NCI-H748 treated with DMSO at 0.1 percent for 48 hours (cell line): Measurements from ENCODE around the gene ACSF2.
"Not testable (repeated sequence)": the region's sequence is repeated elsewhere in the genome, so short reads cannot be mapped to it uniquely, and the experiment has no call there.

Source experiments
- DNase-seq: peaks from one replicate; lab custom pipeline; 2025; lab: John Stamatoyannopoulos, UW

The ACSF2 gene

GRCh38 chr17:50425682-50426471 lies at the start of gene ACSF2:
TSS of gene ACSF2 (plus strand) at chr17:50426218. CDS start at chr17:50426262, 44 bp downstream.
- DNase-seq, result no peak

GRCh38 chr17:50379351-50380132 lies 46.5 kb upstream of the ACSF2 start:
- DNase-seq, result no peak

- DNase-seq, result no peak
Measured at GRCh38 chr17:50380369-50381259, 45.4 kb upstream of the ACSF2 start.

- DNase-seq, result no peak
Measured at GRCh38 chr17:50381260-50381815, 44.7 kb upstream of the ACSF2 start.

GRCh38 chr17:50381920-50382319 lies 44.1 kb upstream of the ACSF2 start:
- DNase-seq, result no peak

- no peak for DNase-seq
Measured at GRCh38 chr17:50382931-50383330, 43.1 kb upstream of the ACSF2 start.

- no peak for DNase-seq
Measured at GRCh38 chr17:50386510-50386909, 39.5 kb upstream of the ACSF2 start.

GRCh38 chr17:50388728-50389127 lies 37.3 kb upstream of the ACSF2 start:
- DNase-seq, result no peak

- no peak for DNase-seq
Measured at GRCh38 chr17:50389534-50389933, 36.5 kb upstream of the ACSF2 start.

GRCh38 chr17:50392621-50393020 lies 33.4 kb upstream of the ACSF2 start:
- no peak for DNase-seq

GRCh38 chr17:50393700-50394099 lies 32.3 kb upstream of the ACSF2 start:
- no peak for DNase-seq

GRCh38 chr17:50394711-50395110 lies 31.3 kb upstream of the ACSF2 start:
- no peak for DNase-seq

- no peak for DNase-seq
Measured at GRCh38 chr17:50396261-50397110, 29.5 kb upstream of the ACSF2 start.

GRCh38 chr17:50397111-50397918 lies 28.7 kb upstream of the ACSF2 start, which contains the start of gene LRRC59:
TSS of gene LRRC59 (minus strand) at chr17:50397523. CDS start at chr17:50397317, 206 bp downstream.
- DNase-seq, result peak; percentile 55

GRCh38 chr17:50397919-50398285 lies 28.1 kb upstream of the ACSF2 start:
- DNase-seq, result no peak

- DNase-seq, result not testable (repeated sequence)
Measured at GRCh38 chr17:50398672-50399071, 27.3 kb upstream of the ACSF2 start.

- DNase-seq, result not testable (repeated sequence)
Measured at GRCh38 chr17:50399591-50399990, 26.4 kb upstream of the ACSF2 start.

GRCh38 chr17:50405351-50405750 lies 20.7 kb upstream of the ACSF2 start:
- DNase-seq, result not testable (repeated sequence)

GRCh38 chr17:50406578-50406977 lies 19.4 kb upstream of the ACSF2 start:
- no peak for DNase-seq

- DNase-seq, result no peak
Measured at GRCh38 chr17:50407921-50408320, 18.1 kb upstream of the ACSF2 start.
